GM06990 (cell line): ENCODE results near the gene CACNA1C.

ENCODE experiments used
- DNase-seq: peaks from one replicate; pipeline ENCODE4 v3.0.0-alpha.2; 2011; ENCODE audit not compliant: insufficient read length; ENCODE audit errors: extremely low read depth
- H3K27me3 ChIP-seq: replicated peaks from 2 replicates; pipeline ENCODE4 v1.6.0; 2011; ENCODE audit warnings: low read length; ENCODE audit not compliant: control insufficient read depth, insufficient read depth
- H3K36me3 ChIP-seq: 2 replicates; pipeline ENCODE4 v1.5.1; 2011; ENCODE audit warnings: low read length; ENCODE audit not compliant: control insufficient read depth, insufficient read depth
- H3K4me3 ChIP-seq: replicated peaks from 2 replicates; pipeline ENCODE4 v1.5.1; 2011; ENCODE audit warnings: low read depth, mild to moderate bottlenecking, control low read depth, low read length
- TF ChIP-seq, protein P1 (sequence below): IDR thresholded peaks from 2 replicates; pipeline ENCODE4 v1.5.1; 2011; ENCODE audit warnings: low read length, control low read depth, mild to moderate bottlenecking, inconsistent platforms; ENCODE audit not compliant: insufficient read depth, poor library complexity, severe bottlenecking

Gene CACNA1C

DNA sequence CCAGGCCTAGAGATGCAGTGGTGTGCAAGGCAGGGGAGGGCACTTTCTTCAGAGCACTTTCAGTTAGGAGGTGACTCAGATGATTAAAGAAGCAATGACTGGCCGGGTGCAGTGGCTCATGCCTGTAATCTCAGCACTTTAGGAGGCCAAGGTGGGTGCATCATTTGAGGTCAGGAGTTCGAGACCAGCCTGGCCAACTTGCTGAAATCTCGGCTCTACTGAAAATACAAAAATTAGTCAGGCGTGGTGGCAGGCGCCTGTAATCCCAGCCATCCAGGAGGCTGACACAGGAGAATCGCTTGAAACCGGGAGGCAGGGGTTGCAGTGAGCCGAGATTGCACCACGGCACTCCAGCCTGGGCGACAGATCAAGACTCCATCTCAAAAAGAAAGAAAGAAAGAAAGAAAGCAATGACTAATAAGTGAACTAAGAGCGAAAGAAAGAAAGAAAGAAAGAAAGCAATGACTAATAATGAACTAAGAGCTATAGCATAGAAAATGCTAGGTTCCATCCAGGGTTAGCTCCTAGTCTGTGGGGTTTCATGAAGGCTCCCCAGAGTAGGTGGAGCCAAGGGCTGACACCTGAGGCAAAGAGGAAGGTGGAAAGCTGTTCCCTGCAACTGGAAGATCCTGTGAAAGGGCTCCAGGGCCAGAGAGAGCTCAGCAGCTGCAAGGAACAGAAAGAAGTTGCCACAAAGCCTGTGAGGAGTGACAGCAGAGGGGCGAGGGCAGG, 334.5 kb downstream of the CACNA1C start:
- Histone ChIP-seq H3K4me3 (no peak overlapping the region), H3K27me3 (no peaks in the 10 kb centered on the region), H3K36me3 (no peaks in the 10 kb centered on the region)
- TF ChIP-seq, protein P1, sequence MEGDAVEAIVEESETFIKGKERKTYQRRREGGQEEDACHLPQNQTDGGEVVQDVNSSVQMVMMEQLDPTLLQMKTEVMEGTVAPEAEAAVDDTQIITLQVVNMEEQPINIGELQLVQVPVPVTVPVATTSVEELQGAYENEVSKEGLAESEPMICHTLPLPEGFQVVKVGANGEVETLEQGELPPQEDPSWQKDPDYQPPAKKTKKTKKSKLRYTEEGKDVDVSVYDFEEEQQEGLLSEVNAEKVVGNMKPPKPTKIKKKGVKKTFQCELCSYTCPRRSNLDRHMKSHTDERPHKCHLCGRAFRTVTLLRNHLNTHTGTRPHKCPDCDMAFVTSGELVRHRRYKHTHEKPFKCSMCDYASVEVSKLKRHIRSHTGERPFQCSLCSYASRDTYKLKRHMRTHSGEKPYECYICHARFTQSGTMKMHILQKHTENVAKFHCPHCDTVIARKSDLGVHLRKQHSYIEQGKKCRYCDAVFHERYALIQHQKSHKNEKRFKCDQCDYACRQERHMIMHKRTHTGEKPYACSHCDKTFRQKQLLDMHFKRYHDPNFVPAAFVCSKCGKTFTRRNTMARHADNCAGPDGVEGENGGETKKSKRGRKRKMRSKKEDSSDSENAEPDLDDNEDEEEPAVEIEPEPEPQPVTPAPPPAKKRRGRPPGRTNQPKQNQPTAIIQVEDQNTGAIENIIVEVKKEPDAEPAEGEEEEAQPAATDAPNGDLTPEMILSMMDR, result no peak
- no peak for DNase-seq

DNA sequence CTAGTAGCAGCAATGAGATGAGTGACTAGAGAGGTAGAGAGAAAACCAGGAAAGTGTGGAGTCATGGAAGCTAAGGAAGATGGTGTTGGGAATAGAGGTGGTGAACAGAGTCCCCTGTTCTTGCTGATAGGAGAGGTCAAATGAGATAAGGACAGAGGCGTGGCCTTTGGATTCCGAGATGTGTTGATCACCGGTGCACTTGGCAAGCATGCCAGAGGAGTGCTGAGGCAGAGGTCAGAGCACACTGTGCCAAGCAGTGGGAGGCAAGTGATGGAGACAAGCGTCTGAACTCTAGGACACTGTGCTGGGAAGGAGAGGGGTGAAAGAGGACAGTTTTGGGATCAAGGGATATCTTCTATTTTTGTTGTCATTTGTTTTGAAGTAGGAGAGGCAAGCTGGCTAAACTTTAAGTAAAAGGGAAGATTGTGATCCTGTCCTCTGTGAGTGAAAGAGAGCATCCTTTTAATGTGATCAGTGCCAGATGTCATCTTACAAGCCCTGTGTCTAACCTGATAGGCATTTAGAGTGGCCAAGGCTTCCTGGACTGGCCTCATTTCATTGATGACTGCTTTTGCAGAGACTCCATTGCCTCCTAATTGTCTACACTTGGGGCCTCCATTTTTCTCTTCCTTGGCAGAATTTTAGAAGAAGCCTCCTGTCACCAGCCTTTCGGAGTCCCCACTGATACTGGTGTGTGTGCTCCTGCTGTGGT, 336.4 kb downstream of the CACNA1C start:
- no peaks in the 10 kb centered on the region for H3K27me3 ChIP-seq
- DNase-seq, result no peak
- H3K36me3 ChIP-seq, result no peaks in the 10 kb centered on the region
- TF ChIP-seq, protein P1, result no peak
- H3K4me3 ChIP-seq, result no peak overlapping the region

DNA sequence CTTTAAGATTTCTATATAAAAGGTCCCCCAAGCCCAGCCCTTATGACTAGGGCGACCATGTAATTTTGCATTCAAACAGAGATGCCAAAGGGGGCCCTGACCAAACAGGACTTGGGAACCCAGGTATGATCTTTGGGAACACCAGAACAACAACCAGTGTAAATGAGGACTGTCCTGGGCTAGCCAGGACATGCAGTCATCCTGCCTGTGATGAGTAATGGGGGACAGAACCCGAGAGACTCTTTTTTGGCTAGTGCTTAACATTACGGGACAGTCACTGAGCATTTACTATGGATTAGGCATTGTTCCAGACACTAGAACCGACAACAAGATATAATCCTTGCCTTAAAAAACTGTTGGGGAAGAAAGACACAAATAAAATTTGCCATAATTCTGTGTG, 337.3 kb downstream of the CACNA1C start:
- H3K4me3 ChIP-seq, result no peak overlapping the region
- TF ChIP-seq, protein P1, result no peak
- DNase-seq, result no peak
- no peaks in the 10 kb centered on the region for H3K27me3 ChIP-seq
- no peaks in the 10 kb centered on the region for H3K36me3 ChIP-seq

DNA sequence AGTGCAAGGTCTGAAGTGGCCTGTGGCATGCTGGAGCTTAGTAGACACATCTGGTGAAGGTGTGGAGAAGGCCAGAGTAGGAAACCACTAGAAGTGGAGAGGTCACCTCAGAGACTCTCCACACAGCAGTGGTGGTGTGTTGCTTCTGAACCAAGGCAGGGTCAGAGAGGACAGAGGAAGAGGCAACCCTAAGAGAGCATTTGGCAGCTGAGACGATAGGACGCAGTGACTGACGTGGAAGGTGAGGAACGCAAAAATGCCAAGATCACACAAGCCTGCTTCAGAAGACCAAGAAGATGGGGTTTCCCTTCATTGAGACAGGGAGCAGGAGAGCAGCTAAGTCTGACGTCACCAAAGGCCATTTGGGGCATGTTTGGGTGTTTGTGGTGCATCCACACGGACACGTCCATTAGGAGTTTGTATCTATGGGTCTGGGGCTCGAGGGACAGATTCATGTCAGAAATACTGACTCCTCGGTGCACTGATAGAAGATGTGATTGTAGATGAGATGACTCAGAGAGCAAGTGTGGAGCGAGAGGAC, 338.1 kb downstream of the CACNA1C start:
- Histone ChIP-seq H3K36me3 (no peaks in the 10 kb centered on the region), H3K27me3 (no peaks in the 10 kb centered on the region), H3K4me3 (no peak overlapping the region)
- no peak for DNase-seq
- TF ChIP-seq, protein P1, result no peak

DNA sequence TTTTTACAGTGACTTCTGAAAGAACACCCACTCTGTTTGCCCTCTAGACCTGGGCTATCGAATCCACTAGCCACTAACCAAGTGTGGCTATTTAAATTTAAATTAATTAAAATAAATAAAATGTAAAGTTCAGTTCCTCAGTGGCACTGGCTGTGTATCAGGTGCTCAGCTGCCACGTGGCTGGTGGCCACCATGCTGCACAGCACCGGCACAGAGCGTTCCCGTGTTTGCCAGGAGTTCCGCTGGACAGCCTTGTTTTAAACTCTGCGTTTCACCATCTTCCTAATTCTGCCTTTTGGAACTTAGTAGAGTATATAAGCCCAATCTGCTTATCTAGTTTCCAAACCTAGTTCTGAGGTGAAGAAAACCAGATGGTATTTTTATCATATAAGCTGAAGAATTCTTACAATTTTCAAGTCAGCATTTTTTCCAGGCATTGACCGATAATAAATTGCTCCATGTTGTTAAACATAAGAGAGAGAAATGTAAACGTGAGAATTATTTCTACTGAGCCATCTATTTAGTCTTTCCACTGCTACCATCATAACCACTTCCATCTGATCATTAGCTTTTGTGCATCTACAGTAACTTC, 339.0 kb downstream of the CACNA1C start:
- H3K4me3 ChIP-seq, result no peak overlapping the region
- TF ChIP-seq, protein P1, result no peak
- no peaks in the 10 kb centered on the region for H3K36me3 ChIP-seq
- no peak for DNase-seq
- H3K27me3 ChIP-seq, result no peaks in the 10 kb centered on the region
